Common myeloid progenitor, CD34-positive (primary cell): ENCODE results near the gene ZNF331.

ENCODE experiments used
- CTCF ChIA-PET: fragments of 350-600 bp; sonication (Branson Sonifier 250); formaldehyde crosslinking; loops from one replicate; lab custom pipeline; 2021; ENCODE audit warnings: antibody characterized with exemption; lab: Charles Lee
- POLR2A ChIA-PET: fragments of 350-600 bp; sonication (Branson Sonifier 250); formaldehyde crosslinking; loops from one replicate; lab custom pipeline; 2021; ENCODE audit warnings: antibody characterized with exemption; lab: Charles Lee
- DNase-seq, 3 donors: peaks; one replicate each; pipeline versions ENCODE4 v3.0.0 to v3.0.0-alpha.2; 2013
- H3K27ac ChIP-seq, 2 experiments: 1 replicate in 1 of 2; 2 replicates in 1 of 2; pipeline ENCODE4 v1.7.0; 2013; ENCODE audit warnings: inconsistent platforms in 2 of 2, low read length in 2 of 2, mild to moderate bottlenecking in 2 of 2, low read depth in 1 of 2, moderate library complexity in 1 of 2; ENCODE audit not compliant: severe bottlenecking in 2 of 2, insufficient read depth in 1 of 2, poor library complexity in 1 of 2
- H3K27me3 ChIP-seq, 5 experiments: replicated peaks in 2 of 5; 1 replicate in 3 of 5; 2 replicates in 2 of 5; pipeline versions ENCODE4 v1.6.1 to v1.7.0; 2013; ENCODE audit warnings: low read length in 4 of 5, mild to moderate bottlenecking in 2 of 5, moderate library complexity in 2 of 5, inconsistent platforms in 1 of 5; ENCODE audit not compliant: insufficient read depth in 5 of 5, control insufficient read depth in 4 of 5
- H3K36me3 ChIP-seq, 4 experiments: 1 replicate in 2 of 4; 2 replicates in 2 of 4; pipeline versions ENCODE4 v1.6.1 to v1.7.0; 2013; ENCODE audit warnings: low read length in 3 of 4, control low read depth in 1 of 4, mild to moderate bottlenecking in 1 of 4; ENCODE audit not compliant: control insufficient read depth in 4 of 4, insufficient read depth in 4 of 4
- H3K4me1 ChIP-seq, 4 experiments: 1 replicate in 3 of 4; 2 replicates in 1 of 4; pipeline versions ENCODE4 v1.6.1 to v1.7.1; 2013; ENCODE audit warnings: low read length in 3 of 4, mild to moderate bottlenecking in 3 of 4, control low read depth in 1 of 4, inconsistent platforms in 1 of 4, moderate library complexity in 1 of 4; ENCODE audit not compliant: control insufficient read depth in 4 of 4, insufficient read depth in 4 of 4; ENCODE audit errors: control extremely low read depth in 1 of 4
- H3K4me3 ChIP-seq, 7 experiments: 1 replicate in 4 of 7; 2 replicates in 3 of 7; pipeline versions ENCODE4 v1.5.1 to v1.7.0; 2013; ENCODE audit warnings: mild to moderate bottlenecking in 7 of 7, low read length in 6 of 7, moderate library complexity in 6 of 7, inconsistent platforms in 2 of 7, low read depth in 2 of 7, control low read depth in 1 of 7; ENCODE audit not compliant: insufficient read depth in 4 of 7, control insufficient read depth in 1 of 7; ENCODE audit errors: extremely low read depth in 1 of 7
- H3K9me3 ChIP-seq, 5 experiments: 1 replicate in 4 of 5; 2 replicates in 1 of 5; pipeline versions ENCODE4 v1.6.1 to v1.7.1; 2013; ENCODE audit warnings: low read length in 4 of 5, mild to moderate bottlenecking in 2 of 5, inconsistent platforms in 1 of 5, low read depth in 1 of 5, moderate library complexity in 1 of 5; ENCODE audit not compliant: control insufficient read depth in 4 of 5, insufficient read depth in 2 of 5; ENCODE audit errors: control extremely low read depth in 1 of 5
- WGBS: methylation state at CpG from one replicate; pipeline ENCODE4 v1.1.5; 2013; ENCODE audit not compliant: insufficient coverage; 5-methylcytosine and 5-hydroxymethylcytosine counted together

The ZNF331 gene

GRCh38 chr19:53555352-53555751 is 17.4 kb downstream of the ZNF331 start:
- H3K27me3 ChIP-seq, result no peaks in the 10 kb centered on the region
- no peaks in the 10 kb centered on the region for H3K9me3 ChIP-seq
- ChIA-PET POLR2A (interaction anchor here (0.6 kb wide), 1 partner anchor 15 kb away, joined by 3 read pairs; no protein-coding TSS in a partner anchor), CTCF (no interaction called here)
- peaks cover 0 to 21% (median 8%) of the 10 kb centered on the region in 4 experiments for H3K36me3 ChIP-seq
- no peak overlapping the region for H3K27ac ChIP-seq
- 98% methylated on average over 12 of the region's 13 CpGs for WGBS
- peaks cover 0 to 8% (median 0%) of the 10 kb centered on the region in 4 experiments for H3K4me1 ChIP-seq
- DNase-seq, result no peak
- H3K4me3 ChIP-seq, result peak overlapping the region in 3 of 7 experiments; percentile 73 to 84 (median 75)

DNA sequence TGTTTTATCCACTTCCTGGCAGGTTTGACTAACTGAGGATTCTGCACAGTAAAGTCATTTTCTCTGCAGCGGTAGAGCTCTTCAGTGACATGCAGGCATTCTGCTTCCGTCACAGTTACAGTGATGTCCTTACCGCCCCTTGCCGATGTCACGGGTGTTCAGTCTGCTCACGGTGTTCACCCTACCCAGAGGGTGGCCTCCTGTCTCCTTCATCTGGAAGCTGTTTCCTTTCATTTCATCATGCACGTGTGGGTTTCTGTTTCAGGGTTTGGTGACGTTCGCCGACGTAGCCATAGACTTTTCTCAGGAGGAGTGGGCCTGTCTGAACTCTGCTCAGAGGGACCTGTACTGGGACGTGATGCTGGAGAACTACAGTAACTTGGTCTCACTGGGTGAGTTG is 33.4 kb downstream of the ZNF331 start:
- H3K36me3 ChIP-seq, result peaks cover 11 to 43% (median 28%) of the 10 kb centered on the region in 4 experiments
- H3K27ac ChIP-seq, result no peak overlapping the region
- peaks cover 0 to 37% (median 5%) of the 10 kb centered on the region in 5 experiments for H3K9me3 ChIP-seq
- ChIA-PET CTCF (no interaction called here), POLR2A (no interaction called here)
- H3K4me1 ChIP-seq, result no peaks in the 10 kb centered on the region
- no peaks in the 10 kb centered on the region for H3K27me3 ChIP-seq
- WGBS, result 94% methylated on average over 12 of the region's 12 CpGs
- no peak for DNase-seq
- no peak overlapping the region for H3K4me3 ChIP-seq

DNA sequence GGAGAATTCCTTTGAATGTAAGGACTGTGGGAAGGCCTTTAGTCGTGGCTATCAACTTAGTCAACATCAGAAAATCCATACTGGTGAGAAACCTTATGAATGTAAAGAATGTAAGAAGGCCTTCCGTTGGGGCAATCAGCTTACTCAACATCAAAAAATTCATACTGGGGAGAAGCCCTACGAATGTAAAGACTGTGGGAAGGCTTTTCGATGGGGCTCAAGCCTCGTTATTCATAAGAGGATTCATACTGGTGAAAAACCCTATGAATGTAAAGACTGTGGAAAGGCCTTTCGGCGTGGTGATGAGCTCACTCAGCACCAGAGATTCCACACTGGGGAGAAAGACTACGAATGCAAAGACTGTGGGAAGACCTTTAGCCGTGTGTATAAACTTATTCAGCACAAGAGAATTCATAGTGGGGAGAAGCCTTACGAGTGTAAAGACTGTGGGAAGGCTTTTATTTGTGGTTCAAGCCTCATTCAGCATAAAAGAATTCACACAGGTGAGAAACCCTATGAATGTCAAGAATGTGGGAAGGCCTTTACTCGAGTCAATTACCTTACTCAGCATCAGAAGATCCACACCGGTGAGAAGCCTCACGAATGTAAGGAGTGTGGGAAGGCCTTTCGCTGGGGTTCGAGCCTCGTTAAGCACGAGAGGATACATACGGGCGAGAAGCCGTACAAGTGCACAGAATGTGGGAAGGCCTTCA is 39.2 kb downstream of the ZNF331 start:
- Histone ChIP-seq H3K27me3 (no peaks in the 10 kb centered on the region), H3K4me1 (no peaks in the 10 kb centered on the region), H3K4me3 (no peak overlapping the region), H3K36me3 (peaks cover 24 to 57% (median 37%) of the 10 kb centered on the region in 4 experiments), H3K27ac (no peak overlapping the region), H3K9me3 (peaks cover 5 to 69% (median 24%) of the 10 kb centered on the region in 5 experiments)
- 94% methylated on average over 14 of the region's 20 CpGs for WGBS
- CTCF ChIA-PET, result interaction anchor here (0.6 kb wide), 1 partner anchor 102 kb away, joined by 3 read pairs; no protein-coding TSS in a partner anchor
- DNase-seq, result no peak
- POLR2A ChIA-PET, result no interaction called here

- Histone ChIP-seq H3K27ac (no peak overlapping the region), H3K36me3 (peaks cover 22 to 53% (median 36%) of the 10 kb centered on the region in 4 experiments), H3K9me3 (peaks cover 5 to 67% (median 24%) of the 10 kb centered on the region in 5 experiments), H3K4me1 (no peaks in the 10 kb centered on the region), H3K27me3 (no peaks in the 10 kb centered on the region), H3K4me3 (no peak overlapping the region)
- ChIA-PET POLR2A (no interaction called here), CTCF (no interaction called here)
- WGBS, result 98% methylated on average over 8 of the region's 12 CpGs
- DNase-seq, result no peak
Observed at GRCh38 chr19:53577968-53578367, 40.0 kb downstream of the ZNF331 start.

- Histone ChIP-seq H3K4me3 (no peak overlapping the region), H3K27me3 (no peaks in the 10 kb centered on the region), H3K27ac (no peak overlapping the region), H3K9me3 (peaks cover 5 to 56% (median 20%) of the 10 kb centered on the region in 5 experiments), H3K4me1 (no peaks in the 10 kb centered on the region), H3K36me3 (peaks cover 22 to 42% (median 28%) of the 10 kb centered on the region in 4 experiments)
- WGBS, result no CpG with 5 or more reads among the region's 2 CpGs
- ChIA-PET POLR2A (no interaction called here), CTCF (no interaction called here)
- DNase-seq, result no peak
Observed at GRCh38 chr19:53579518-53579917, 41.6 kb downstream of the ZNF331 start.

DNA sequence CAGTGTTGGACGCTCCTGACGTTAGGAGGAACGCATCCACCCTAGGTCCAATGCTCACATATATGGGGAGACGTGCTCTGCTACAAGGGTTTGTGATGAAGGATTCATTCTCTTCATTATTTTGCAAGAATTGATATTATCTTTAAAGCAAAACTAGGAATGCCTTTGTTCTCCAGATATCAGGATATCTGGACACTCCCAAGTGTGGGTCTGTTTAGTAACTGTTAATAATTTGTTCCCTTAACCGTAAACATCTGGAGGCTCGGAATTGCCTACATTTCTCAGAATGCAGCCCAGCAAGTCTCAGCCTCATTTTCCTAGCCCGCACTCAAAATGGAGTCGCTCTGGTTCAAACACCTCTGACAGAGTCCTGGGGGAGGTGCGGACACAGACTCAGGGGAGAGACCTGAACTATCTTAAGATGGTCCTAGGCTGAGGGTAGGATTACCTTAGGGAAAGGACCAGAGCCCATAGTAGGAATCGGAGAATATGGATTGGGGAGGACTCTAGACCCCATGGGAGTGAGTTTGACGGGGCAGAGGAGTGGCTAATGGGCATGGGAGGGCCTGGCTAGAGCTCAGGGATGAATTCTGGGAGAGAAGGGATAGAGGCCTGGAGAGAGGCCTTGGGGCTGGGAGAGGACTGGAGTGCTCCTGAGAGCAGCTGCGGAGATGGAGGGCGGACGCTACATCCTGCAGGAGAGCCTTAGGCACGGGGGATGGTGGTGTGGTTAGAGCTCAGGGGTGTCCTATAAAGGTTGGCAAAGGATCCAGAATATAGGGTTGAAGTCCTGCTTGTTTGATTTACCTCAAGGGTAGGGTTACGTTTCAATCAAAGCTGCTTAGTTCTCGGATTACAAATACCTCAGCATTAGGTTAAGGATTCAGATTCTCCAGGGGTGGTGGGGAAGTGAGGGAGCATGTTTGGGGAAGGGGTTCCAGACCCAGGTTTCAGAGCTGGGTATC is 43.2 kb downstream of the ZNF331 start:
- Histone ChIP-seq H3K27ac (no peak overlapping the region), H3K9me3 (peaks cover 5 to 42% (median 20%) of the 10 kb centered on the region in 5 experiments), H3K4me3 (no peak overlapping the region), H3K36me3 (peaks cover 21 to 32% (median 25%) of the 10 kb centered on the region in 4 experiments), H3K27me3 (no peaks in the 10 kb centered on the region), H3K4me1 (no peaks in the 10 kb centered on the region)
- WGBS, result 95% methylated on average over 11 of the region's 17 CpGs
- ChIA-PET POLR2A (no interaction called here), CTCF (no interaction called here)
- DNase-seq, result no peak
